GM12872 (cell line): ENCODE data around the gene PLP1.

Source experiments
- CTCF ChIP-seq: IDR thresholded peaks from 3 replicates; pipeline ENCODE4 v1.5.1; 2011; ENCODE audit warnings: low read depth, mild to moderate bottlenecking, low read length, moderate library complexity; ENCODE audit not compliant: insufficient read depth

Gene PLP1

GRCh38 chrX:103818842-103819619 lies 42.4 kb downstream of the PLP1 start:
- TF ChIP-seq CTCF, result no peak

- TF ChIP-seq CTCF, result no peak
Observed at GRCh38 chrX:103823591-103823990, 47.0 kb downstream of the PLP1 start.

- no peak for TF ChIP-seq CTCF
Observed at GRCh38 chrX:103825881-103826280, 49.2 kb downstream of the PLP1 start.

GRCh38 chrX:103828529-103828928 lies 51.9 kb downstream of the PLP1 start:
- no peak for TF ChIP-seq CTCF

GRCh38 chrX:103830848-103831247 lies 54.2 kb downstream of the PLP1 start:
- TF ChIP-seq CTCF, result no peak

- TF ChIP-seq CTCF, result no peak
Observed at GRCh38 chrX:103831342-103831802, 54.7 kb downstream of the PLP1 start.

- TF ChIP-seq CTCF, result no peak
Observed at GRCh38 chrX:103831803-103832544, 55.3 kb downstream of the PLP1 start, which contains the start of gene RAB9B. TSS of gene RAB9B (minus strand) at chrX:103832257. CDS start at chrX:103825784, 6,473 bp downstream.
